Gastrocnemius medialis (tissue), 4 donors: ENCODE data around the gene RAX. TPM values are rescaled to one million over a fixed set of nuclear protein-coding genes. Genes with fewer than 3 reads are reported as not detected.

Experiments
- ATAC-seq, 2 donors: fragments of 150-250 bp; one replicate each; pipeline ENCODE4 v1.9.1; 2016
- DNase-seq, 2 donors: peaks; one replicate each; pipeline ENCODE4 v3.0.0-alpha.2; 2019
- H3K27ac ChIP-seq, 4 donors: fragments of 200-600 bp; sonication (generic); 1 replicate in 1 of 4; 2 replicates in 3 of 4; pipeline ENCODE4 v1.5.1; 2016 to 2018; ENCODE audit warnings: mild to moderate bottlenecking in 2 of 4, moderate library complexity in 1 of 4
- H3K27me3 ChIP-seq, 3 donors: fragments of 200-600 bp; sonication (generic) in 2 of 3; 1 replicate in 1 of 3; 2 replicates in 2 of 3; pipeline versions ENCODE4 v1.5.1 to v1.6.0; 2016 to 2019; ENCODE audit warnings: mild to moderate bottlenecking in 1 of 3, moderate library complexity in 1 of 3
- H3K36me3 ChIP-seq, 2 donors: fragments of 200-600 bp; sonication (generic) in 1 of 2; one replicate each; pipeline ENCODE4 v1.5.1; 2017 to 2018
- H3K4me1 ChIP-seq, 2 donors: fragments of 200-600 bp; sonication (generic) in 1 of 2; one replicate each; pipeline ENCODE4 v1.5.1; 2016 to 2017; ENCODE audit warnings: mild to moderate bottlenecking in 2 of 2
- H3K4me3 ChIP-seq, 4 donors: fragments of 200-600 bp; sonication (generic) in 3 of 4; 1 replicate in 1 of 4; 2 replicates in 3 of 4; pipeline ENCODE4 v1.5.1; 2016 to 2019; ENCODE audit warnings: mild to moderate bottlenecking in 2 of 4
- H3K9me3 ChIP-seq, 3 donors: fragments of 200-600 bp; sonication (generic) in 2 of 3; 1 replicate in 1 of 3; 2 replicates in 2 of 3; pipeline ENCODE4 v1.5.1; 2016 to 2019
- CTCF ChIP-seq, 5 experiments: fragments of 450-650 bp in 3 of 5; fragments of 200-600 bp in 2 of 5; sonication (generic) in 2 of 5; IDR thresholded peaks in 4 of 5; conservative IDR thresholded peaks in 1 of 5; 1 replicate in 4 of 5; 2 replicates in 1 of 5; pipeline ENCODE4 v1.5.1; 2016 to 2019; ENCODE audit warnings: antibody characterized with exemption in 5 of 5, mild to moderate bottlenecking in 3 of 5, moderate library complexity in 3 of 5
- POLR2A ChIP-seq, 2 donors: fragments of 450-650 bp; IDR thresholded peaks; one replicate each; pipeline ENCODE4 v1.6.1; 2017; ENCODE audit warnings: antibody characterized with exemption in 2 of 2, mild to moderate bottlenecking in 2 of 2, moderate library complexity in 2 of 2
- in situ Hi-C, 4 donors: fragments of 200-750 bp; cut with MboI; loops; one replicate each; pipeline versions ENCODE4 v1.15.0 to v1.8.0; 2017; ENCODE audit warnings: low sequenced_read_pairs in 4 of 4
- intact Hi-C: fragments of 100-400 bp; cut with DNase I; formaldehyde crosslinking; loops from one replicate; pipeline ENCODE4 v1.15.1; 2023; ENCODE audit warnings: low total_unique reads
- total RNA-seq, 4 donors: library from RNA; depleted of rRNA; stranded (reverse); fragments of >200 nt; gene quantifications; one replicate each; pipeline versions ENCODE4 v1.1.0 to v1.2.3, GENCODE V29; 2016

RAX gene
- total RNA-seq, 4 donors from 2014 or later: not detected

GRCh38 chr18:59273759-59274532 lies 692 bp upstream of the RAX start:
- Histone ChIP-seq H3K27ac (no peak overlapping the region), H3K27me3 (peaks cover 73 to 85% (median 80%) of the 10 kb centered on the region in 3 donors), H3K9me3 (no peaks in the 10 kb centered on the region), H3K36me3 (no peaks in the 10 kb centered on the region), H3K4me1 (peaks cover 0 to 6% of the 10 kb centered on the region in 2 donors), H3K4me3 (peak overlapping the region in 1 of 4 donors; percentile 27)
- in situ Hi-C loops: no loop called here
- no peak for TF ChIP-seq POLR2A (IDR thresholded peaks at IDR 0.05)
- TF ChIP-seq CTCF (IDR thresholded peaks at IDR 0.05 in 4 of 5, conservative IDR thresholded peaks at IDR 0.05 in 1 of 5): no peak
- ATAC-seq (no peak), DNase-seq (no peak)
- intact Hi-C loops: no loop called here

- TF ChIP-seq CTCF (IDR thresholded peaks at IDR 0.05 in 4 of 5, conservative IDR thresholded peaks at IDR 0.05 in 1 of 5): no peak
- TF ChIP-seq POLR2A (IDR thresholded peaks at IDR 0.05): no peak
- intact Hi-C loops (no loop called here), in situ Hi-C loops (no loop called here)
- no peak for ATAC-seq
- H3K4me3 ChIP-seq: peak overlapping the region; percentile 3 to 27 (median 24)
- no peaks in the 10 kb centered on the region for H3K36me3 ChIP-seq
- no peak for DNase-seq
- peaks cover 0 to 6% of the 10 kb centered on the region in 2 donors for H3K4me1 ChIP-seq
- H3K27me3 ChIP-seq: peaks cover 89 to 97% (median 93%) of the 10 kb centered on the region in 3 donors
- H3K9me3 ChIP-seq: no peaks in the 10 kb centered on the region
- H3K27ac ChIP-seq: no peak overlapping the region
Observed at GRCh38 chr18:59272221-59272888, 899 bp downstream of the RAX start.

DNA sequence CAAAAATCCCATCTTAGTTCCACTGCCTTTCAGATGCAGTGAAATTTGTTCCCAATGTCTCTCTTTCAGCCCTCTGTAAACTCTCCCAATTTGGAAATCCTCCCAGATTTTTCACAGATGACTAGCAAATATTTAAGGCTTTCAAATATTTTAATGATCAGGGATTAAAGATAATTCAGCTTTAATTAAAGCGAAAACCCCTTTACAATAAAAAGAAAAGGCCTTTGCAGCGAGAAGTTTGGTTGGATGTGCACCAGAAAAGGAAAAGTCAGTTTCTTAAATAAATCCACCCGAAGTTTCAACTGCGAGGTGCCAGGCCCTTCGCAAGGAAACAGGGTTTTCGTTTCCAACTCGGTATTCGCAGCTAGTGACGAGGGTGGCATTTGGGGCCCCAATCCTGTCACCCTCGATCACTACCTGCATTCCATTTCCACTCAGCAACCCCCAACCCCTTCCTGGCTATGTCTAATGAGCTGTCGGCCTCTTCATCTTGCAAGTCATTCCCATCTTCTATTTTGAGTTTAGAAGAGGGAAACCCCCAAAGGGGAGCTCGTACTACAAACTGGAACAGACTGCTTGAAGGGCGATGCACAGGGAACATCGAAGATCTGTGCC lies 1.5 kb downstream of the RAX start:
- Histone ChIP-seq H3K4me3 (peak overlapping the region in 1 of 4 donors; percentile 27), H3K9me3 (no peaks in the 10 kb centered on the region), H3K4me1 (peaks cover 0 to 6% of the 10 kb centered on the region in 2 donors), H3K27me3 (peaks cover 95 to 98% (median 96%) of the 10 kb centered on the region in 3 donors), H3K36me3 (no peaks in the 10 kb centered on the region), H3K27ac (no peak overlapping the region)
- no peak for TF ChIP-seq POLR2A (IDR thresholded peaks at IDR 0.05)
- no peak for TF ChIP-seq CTCF (IDR thresholded peaks at IDR 0.05 in 4 of 5, conservative IDR thresholded peaks at IDR 0.05 in 1 of 5)
- no peak for DNase-seq
- intact Hi-C loops (no loop called here), in situ Hi-C loops (no loop called here)
- ATAC-seq: no peak

DNA sequence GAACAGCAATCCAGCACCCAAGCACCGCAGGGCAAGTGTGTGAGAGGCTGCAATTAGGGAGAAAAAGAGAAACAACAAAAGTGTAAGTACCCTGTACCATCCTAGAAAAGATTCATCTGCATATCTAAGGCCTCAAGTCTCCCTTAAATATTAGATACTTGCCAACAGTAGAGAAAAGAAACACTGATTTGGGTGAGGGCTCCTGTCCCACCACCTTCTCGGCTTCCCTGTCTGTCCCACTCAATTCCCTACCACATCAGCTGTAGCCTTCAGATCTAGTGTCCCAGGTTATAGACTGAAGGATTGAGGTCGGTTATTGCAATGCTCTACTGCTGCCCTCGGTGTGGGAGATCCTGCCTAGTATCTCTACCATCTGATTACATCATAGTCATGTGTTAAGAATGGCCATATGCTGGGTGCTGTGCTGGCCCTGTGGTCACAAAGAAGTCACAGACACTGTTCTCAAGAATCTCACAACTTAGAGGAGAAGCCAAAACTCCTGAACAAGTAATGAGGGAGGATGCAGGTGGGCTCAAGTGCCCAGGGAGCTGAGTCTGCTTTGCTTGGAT lies 2.5 kb downstream of the RAX start:
- H3K27ac ChIP-seq: no peak overlapping the region
- ATAC-seq (no peak), DNase-seq (no peak)
- H3K4me3 ChIP-seq: no peak overlapping the region
- TF ChIP-seq POLR2A (IDR thresholded peaks at IDR 0.05) (no peak), CTCF (IDR thresholded peaks at IDR 0.05 in 4 of 5, conservative IDR thresholded peaks at IDR 0.05 in 1 of 5) (no peak)
- H3K4me1 ChIP-seq: peaks cover 0 to 6% of the 10 kb centered on the region in 2 donors
- no peaks in the 10 kb centered on the region for H3K9me3 ChIP-seq
- H3K27me3 ChIP-seq: peaks cover 96 to 98% (median 97%) of the 10 kb centered on the region in 3 donors
- in situ Hi-C loops (no loop called here), intact Hi-C loops (no loop called here)
- no peaks in the 10 kb centered on the region for H3K36me3 ChIP-seq
